HepG2 (cell line): ENCODE results near the gene DLL1. TPM values are rescaled to one million over a fixed set of nuclear protein-coding genes. Genes with fewer than 3 reads are reported as not detected.

Experiments used
- ATF7 ChIP-seq, 2 experiments: fragments of 450-650 bp in 1 of 2; sonication (generic) in 1 of 2; formaldehyde crosslinking in 1 of 2; IDR thresholded peaks; 2 replicates each; pipeline versions ENCODE4 v1.4.0 to v1.6.1; 2016 to 2020; ENCODE audit warnings: antibody characterized with exemption in 1 of 2, mild to moderate bottlenecking in 1 of 2, missing genetic modification reagents in 1 of 2
- CENPX ChIP-seq: sonication (generic); formaldehyde crosslinking; IDR thresholded peaks from 2 replicates; pipeline ENCODE4 v1.9.0; 2021; ENCODE audit warnings: mild to moderate bottlenecking, missing genetic modification reagents, moderate library complexity
- MEIS1 ChIP-seq: sonication (generic); formaldehyde crosslinking; IDR thresholded peaks from 2 replicates; pipeline ENCODE4 v1.9.0; 2021; ENCODE audit warnings: mild to moderate bottlenecking, missing genetic modification reagents, moderate library complexity, borderline replicate concordance
- SNAI1 ChIP-seq: sonication (generic); formaldehyde crosslinking; IDR thresholded peaks from 2 replicates; pipeline ENCODE4 v1.5.0; 2020; ENCODE audit warnings: mild to moderate bottlenecking, missing genetic modification reagents, borderline replicate concordance
- polyA plus RNA-seq, 8 experiments: library from polyadenylated mRNA; depleted of rRNA in 3 of 8; stranded (reverse) in 7 of 8; unstranded in 1 of 8; fragments of >200 nt; fragmentation: Illumina TruSeq in 4 of 8; extraction: Trizol in 4 of 8; gene quantifications; 2 replicates each; pipeline versions ENCODE4 v1.2.1 to v1.2.3, GENCODE V29; 2011 to 2016; ENCODE audit warnings: low read depth in 4 of 8, missing spikeins in 1 of 8, mixed read lengths in 1 of 8; ENCODE audit not compliant: insufficient read depth in 1 of 8
- total RNA-seq, 5 experiments: library from RNA; depleted of rRNA; stranded (reverse); fragments of >200 nt; fragmentation: Illumina TruSeq; extraction: Trizol; gene quantifications; 2 replicates each; pipeline ENCODE4 v1.2.3, GENCODE V29; 2016; ENCODE audit warnings: low read depth in 1 of 5
- TF ChIP-seq, protein P1 (sequence below): sonication (generic); formaldehyde crosslinking; IDR thresholded peaks from 2 replicates; pipeline ENCODE4 v1.4.0; 2020; ENCODE audit warnings: mild to moderate bottlenecking, missing genetic modification reagents
- TF ChIP-seq, protein P2 (sequence below): sonication (generic); formaldehyde crosslinking; IDR thresholded peaks from 2 replicates; pipeline ENCODE4 v1.5.0; 2020; ENCODE audit warnings: mild to moderate bottlenecking, missing genetic modification reagents, borderline replicate concordance
- TF ChIP-seq, protein P3 (sequence below): sonication (generic); formaldehyde crosslinking; IDR thresholded peaks from 2 replicates; pipeline ENCODE4 v1.4.0; 2020; ENCODE audit warnings: low read depth, mild to moderate bottlenecking, missing genetic modification reagents
- TF ChIP-seq, protein P4 (sequence below): sonication (generic); formaldehyde crosslinking; IDR thresholded peaks from 2 replicates; pipeline ENCODE4 v1.4.0; 2020; ENCODE audit warnings: missing genetic modification reagents, mild to moderate bottlenecking, borderline replicate concordance
- TF ChIP-seq, protein P5 (sequence below): sonication (generic); formaldehyde crosslinking; IDR thresholded peaks from 2 replicates; pipeline ENCODE4 v1.5.0; 2020; ENCODE audit warnings: mild to moderate bottlenecking, missing genetic modification reagents

The DLL1 gene
- total and polyA plus RNA-seq, 2 of the 13 experiments (the other 11 are each of a cell fraction or from before 2014, with no cell fraction given): not detected

DNA sequence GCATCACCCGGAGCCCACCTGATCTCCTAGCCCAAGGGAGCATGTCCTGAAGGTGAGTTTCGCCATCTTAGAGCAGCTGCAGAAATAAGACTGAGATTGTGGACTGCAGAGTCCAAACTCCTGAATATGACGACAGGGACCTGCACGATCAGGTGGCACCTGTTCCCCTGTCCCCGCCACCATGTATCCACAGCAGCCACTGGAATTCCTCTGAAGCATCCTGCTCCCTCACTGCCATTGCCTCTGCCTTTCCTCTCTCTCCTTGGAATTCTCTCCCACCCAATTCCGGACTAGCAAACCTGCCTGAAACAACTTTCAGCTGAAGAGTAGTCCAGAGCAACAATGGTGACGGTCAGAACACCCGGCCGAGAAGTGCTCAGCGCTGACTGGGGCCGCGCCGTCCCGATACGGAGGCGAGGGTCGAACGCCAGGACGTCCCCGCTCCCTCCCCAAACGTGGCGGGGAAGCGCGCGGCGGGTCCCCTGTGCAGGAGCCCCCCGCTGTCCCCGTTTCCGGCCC is 15.0 kb upstream of the DLL1 start (continued):
- TF ChIP-seq, protein P1, sequence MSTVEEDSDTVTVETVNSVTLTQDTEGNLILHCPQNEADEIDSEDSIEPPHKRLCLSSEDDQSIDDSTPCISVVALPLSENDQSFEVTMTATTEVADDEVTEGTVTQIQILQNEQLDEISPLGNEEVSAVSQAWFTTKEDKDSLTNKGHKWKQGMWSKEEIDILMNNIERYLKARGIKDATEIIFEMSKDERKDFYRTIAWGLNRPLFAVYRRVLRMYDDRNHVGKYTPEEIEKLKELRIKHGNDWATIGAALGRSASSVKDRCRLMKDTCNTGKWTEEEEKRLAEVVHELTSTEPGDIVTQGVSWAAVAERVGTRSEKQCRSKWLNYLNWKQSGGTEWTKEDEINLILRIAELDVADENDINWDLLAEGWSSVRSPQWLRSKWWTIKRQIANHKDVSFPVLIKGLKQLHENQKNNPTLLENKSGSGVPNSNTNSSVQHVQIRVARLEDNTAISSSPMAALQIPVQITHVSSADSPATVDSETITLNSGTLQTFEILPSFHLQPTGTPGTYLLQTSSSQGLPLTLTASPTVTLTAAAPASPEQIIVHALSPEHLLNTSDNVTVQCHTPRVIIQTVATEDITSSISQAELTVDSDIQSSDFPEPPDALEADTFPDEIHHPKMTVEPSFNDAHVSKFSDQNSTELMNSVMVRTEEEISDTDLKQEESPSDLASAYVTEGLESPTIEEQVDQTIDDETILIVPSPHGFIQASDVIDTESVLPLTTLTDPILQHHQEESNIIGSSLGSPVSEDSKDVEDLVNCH: 0 out of 2 replicates have a peak, but pooled peaks have one; percentile 25
- TF ChIP-seq, protein P2, sequence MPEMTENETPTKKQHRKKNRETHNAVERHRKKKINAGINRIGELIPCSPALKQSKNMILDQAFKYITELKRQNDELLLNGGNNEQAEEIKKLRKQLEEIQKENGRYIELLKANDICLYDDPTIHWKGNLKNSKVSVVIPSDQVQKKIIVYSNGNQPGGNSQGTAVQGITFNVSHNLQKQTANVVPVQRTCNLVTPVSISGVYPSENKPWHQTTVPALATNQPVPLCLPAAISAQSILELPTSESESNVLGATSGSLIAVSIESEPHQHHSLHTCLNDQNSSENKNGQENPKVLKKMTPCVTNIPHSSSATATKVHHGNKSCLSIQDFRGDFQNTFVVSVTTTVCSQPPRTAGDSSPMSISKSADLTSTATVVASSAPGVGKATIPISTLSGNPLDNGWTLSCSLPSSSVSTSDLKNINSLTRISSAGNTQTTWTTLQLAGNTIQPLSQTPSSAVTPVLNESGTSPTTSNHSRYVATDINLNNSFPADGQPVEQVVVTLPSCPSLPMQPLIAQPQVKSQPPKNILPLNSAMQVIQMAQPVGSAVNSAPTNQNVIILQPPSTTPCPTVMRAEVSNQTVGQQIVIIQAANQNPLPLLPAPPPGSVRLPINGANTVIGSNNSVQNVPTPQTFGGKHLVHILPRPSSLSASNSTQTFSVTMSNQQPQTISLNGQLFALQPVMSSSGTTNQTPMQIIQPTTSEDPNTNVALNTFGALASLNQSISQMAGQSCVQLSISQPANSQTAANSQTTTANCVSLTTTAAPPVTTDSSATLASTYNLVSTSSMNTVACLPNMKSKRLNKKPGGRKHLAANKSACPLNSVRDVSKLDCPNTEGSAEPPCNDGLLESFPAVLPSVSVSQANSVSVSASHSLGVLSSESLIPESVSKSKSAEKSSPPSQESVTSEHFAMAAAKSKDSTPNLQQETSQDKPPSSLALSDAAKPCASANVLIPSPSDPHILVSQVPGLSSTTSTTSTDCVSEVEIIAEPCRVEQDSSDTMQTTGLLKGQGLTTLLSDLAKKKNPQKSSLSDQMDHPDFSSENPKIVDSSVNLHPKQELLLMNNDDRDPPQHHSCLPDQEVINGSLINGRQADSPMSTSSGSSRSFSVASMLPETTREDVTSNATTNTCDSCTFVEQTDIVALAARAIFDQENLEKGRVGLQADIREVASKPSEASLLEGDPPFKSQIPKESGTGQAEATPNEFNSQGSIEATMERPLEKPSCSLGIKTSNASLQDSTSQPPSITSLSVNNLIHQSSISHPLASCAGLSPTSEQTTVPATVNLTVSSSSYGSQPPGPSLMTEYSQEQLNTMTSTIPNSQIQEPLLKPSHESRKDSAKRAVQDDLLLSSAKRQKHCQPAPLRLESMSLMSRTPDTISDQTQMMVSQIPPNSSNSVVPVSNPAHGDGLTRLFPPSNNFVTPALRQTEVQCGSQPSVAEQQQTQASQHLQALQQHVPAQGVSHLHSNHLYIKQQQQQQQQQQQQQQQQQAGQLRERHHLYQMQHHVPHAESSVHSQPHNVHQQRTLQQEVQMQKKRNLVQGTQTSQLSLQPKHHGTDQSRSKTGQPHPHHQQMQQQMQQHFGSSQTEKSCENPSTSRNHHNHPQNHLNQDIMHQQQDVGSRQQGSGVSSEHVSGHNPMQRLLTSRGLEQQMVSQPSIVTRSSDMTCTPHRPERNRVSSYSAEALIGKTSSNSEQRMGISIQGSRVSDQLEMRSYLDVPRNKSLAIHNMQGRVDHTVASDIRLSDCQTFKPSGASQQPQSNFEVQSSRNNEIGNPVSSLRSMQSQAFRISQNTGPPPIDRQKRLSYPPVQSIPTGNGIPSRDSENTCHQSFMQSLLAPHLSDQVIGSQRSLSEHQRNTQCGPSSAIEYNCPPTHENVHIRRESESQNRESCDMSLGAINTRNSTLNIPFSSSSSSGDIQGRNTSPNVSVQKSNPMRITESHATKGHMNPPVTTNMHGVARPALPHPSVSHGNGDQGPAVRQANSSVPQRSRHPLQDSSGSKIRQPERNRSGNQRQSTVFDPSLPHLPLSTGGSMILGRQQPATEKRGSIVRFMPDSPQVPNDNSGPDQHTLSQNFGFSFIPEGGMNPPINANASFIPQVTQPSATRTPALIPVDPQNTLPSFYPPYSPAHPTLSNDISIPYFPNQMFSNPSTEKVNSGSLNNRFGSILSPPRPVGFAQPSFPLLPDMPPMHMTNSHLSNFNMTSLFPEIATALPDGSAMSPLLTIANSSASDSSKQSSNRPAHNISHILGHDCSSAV (CRISPR knock-in tag): no peak
- TF ChIP-seq CENPX: no peak
- no peak for TF ChIP-seq SNAI1
- TF ChIP-seq MEIS1 (CRISPR knock-in tag): no peak
- TF ChIP-seq, protein P3, sequence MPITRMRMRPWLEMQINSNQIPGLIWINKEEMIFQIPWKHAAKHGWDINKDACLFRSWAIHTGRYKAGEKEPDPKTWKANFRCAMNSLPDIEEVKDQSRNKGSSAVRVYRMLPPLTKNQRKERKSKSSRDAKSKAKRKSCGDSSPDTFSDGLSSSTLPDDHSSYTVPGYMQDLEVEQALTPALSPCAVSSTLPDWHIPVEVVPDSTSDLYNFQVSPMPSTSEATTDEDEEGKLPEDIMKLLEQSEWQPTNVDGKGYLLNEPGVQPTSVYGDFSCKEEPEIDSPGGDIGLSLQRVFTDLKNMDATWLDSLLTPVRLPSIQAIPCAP (CRISPR knock-in tag): no peak
- TF ChIP-seq, protein P4, sequence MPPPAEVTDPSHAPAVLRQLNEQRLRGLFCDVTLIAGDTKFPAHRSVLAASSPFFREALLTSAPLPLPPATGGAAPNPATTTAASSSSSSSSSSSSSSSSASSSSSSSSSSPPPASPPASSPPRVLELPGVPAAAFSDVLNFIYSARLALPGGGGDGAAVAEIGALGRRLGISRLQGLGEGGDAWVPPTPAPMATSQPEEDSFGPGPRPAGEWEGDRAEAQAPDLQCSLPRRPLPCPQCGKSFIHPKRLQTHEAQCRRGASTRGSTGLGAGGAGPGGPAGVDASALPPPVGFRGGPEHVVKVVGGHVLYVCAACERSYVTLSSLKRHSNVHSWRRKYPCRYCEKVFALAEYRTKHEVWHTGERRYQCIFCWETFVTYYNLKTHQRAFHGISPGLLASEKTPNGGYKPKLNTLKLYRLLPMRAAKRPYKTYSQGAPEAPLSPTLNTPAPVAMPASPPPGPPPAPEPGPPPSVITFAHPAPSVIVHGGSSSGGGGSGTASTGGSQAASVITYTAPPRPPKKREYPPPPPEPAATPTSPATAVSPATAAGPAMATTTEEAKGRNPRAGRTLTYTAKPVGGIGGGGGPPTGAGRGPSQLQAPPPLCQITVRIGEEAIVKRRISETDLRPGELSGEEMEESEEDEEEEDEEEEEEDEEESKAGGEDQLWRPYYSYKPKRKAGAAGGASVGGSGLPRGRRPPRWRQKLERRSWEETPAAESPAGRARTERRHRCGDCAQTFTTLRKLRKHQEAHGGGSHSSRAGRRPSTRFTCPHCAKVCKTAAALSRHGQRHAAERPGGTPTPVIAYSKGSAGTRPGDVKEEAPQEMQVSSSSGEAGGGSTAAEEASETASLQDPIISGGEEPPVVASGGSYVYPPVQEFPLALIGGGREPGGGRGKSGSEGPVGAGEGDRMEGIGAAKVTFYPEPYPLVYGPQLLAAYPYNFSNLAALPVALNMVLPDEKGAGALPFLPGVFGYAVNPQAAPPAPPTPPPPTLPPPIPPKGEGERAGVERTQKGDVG: no peak
- TF ChIP-seq, protein P5, sequence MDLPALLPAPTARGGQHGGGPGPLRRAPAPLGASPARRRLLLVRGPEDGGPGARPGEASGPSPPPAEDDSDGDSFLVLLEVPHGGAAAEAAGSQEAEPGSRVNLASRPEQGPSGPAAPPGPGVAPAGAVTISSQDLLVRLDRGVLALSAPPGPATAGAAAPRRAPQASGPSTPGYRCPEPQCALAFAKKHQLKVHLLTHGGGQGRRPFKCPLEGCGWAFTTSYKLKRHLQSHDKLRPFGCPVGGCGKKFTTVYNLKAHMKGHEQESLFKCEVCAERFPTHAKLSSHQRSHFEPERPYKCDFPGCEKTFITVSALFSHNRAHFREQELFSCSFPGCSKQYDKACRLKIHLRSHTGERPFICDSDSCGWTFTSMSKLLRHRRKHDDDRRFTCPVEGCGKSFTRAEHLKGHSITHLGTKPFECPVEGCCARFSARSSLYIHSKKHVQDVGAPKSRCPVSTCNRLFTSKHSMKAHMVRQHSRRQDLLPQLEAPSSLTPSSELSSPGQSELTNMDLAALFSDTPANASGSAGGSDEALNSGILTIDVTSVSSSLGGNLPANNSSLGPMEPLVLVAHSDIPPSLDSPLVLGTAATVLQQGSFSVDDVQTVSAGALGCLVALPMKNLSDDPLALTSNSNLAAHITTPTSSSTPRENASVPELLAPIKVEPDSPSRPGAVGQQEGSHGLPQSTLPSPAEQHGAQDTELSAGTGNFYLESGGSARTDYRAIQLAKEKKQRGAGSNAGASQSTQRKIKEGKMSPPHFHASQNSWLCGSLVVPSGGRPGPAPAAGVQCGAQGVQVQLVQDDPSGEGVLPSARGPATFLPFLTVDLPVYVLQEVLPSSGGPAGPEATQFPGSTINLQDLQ (CRISPR knock-in tag): no peak
- TF ChIP-seq ATF7 (IDR thresholded peaks at IDR 0.05): no peak
- TF ChIP-seq ATF7 (CRISPR knock-in tag; IDR thresholded peaks at IDR 0.05): no peak
